HCT116 (cell line): ENCODE data around the gene TLL2.

Experiments
- ATF3 ChIP-seq: IDR thresholded peaks from 2 replicates; pipeline ENCODE4 v1.6.1; 2012
- CTCF ChIP-seq, 3 experiments: fragments of 200-600 bp in 1 of 3; sonication (generic) in 1 of 3; IDR thresholded peaks in 2 of 3; conservative IDR thresholded peaks in 1 of 3; 2 replicates each; pipeline ENCODE4 v1.5.1; 2012 to 2017; ENCODE audit warnings: low read depth in 2 of 3, low read length in 2 of 3, antibody characterized with exemption in 1 of 3, borderline replicate concordance in 1 of 3, control low read depth in 1 of 3, mild to moderate bottlenecking in 1 of 3, mixed read lengths in 1 of 3, mixed run types in 1 of 3, moderate library complexity in 1 of 3; ENCODE audit not compliant: insufficient read depth in 1 of 3
- EGR1 ChIP-seq: IDR thresholded peaks from 2 replicates; pipeline ENCODE4 v1.6.1; 2012; ENCODE audit warnings: low read depth
- EZH2 ChIP-seq: fragments of 200-600 bp; sonication (generic); IDR thresholded peaks from 2 replicates; pipeline ENCODE4 v1.6.1; 2017; ENCODE audit warnings: antibody characterized with exemption, mixed run types
- EZH2phosphoT487 ChIP-seq: fragments of 200-600 bp; IDR thresholded peaks from 2 replicates; pipeline ENCODE4 v1.6.1; 2018; ENCODE audit warnings: antibody characterized with exemption, borderline replicate concordance
- FOSL1 ChIP-seq: IDR thresholded peaks from 2 replicates; pipeline ENCODE4 v1.6.1; 2012; ENCODE audit warnings: low read depth
- JUND ChIP-seq: IDR thresholded peaks from 2 replicates; pipeline ENCODE4 v1.6.1; 2012
- MAX ChIP-seq: IDR thresholded peaks from 2 replicates; pipeline ENCODE4 v1.6.1; 2012
- POLR2A ChIP-seq: IDR thresholded peaks from 2 replicates; pipeline ENCODE4 v1.7.0; 2011; ENCODE audit warnings: borderline replicate concordance; ENCODE audit not compliant: insufficient read depth, insufficient read length; ENCODE audit errors: extremely low read depth
- RAD21 ChIP-seq: IDR thresholded peaks from 2 replicates; pipeline ENCODE4 v1.6.1; 2012; ENCODE audit warnings: low read depth, mild to moderate bottlenecking
- REST ChIP-seq: IDR thresholded peaks from 2 replicates; pipeline ENCODE4 v1.6.1; 2012; ENCODE audit warnings: low read depth
- SIN3A ChIP-seq: IDR thresholded peaks from 2 replicates; pipeline ENCODE4 v1.6.1; 2012; ENCODE audit warnings: low read depth
- ZBTB33 ChIP-seq: IDR thresholded peaks from 2 replicates; pipeline ENCODE4 v1.6.1; 2011; ENCODE audit warnings: mild to moderate bottlenecking, low read length, moderate library complexity; ENCODE audit not compliant: insufficient replicate concordance; ENCODE audit errors: extremely low read depth

- TF ChIP-seq CTCF (IDR thresholded peaks at IDR 0.05 in 2 of 3, conservative IDR thresholded peaks at IDR 0.05 in 1 of 3; ENCODE audit: borderline replicate concordance in 1 of 3, insufficient read depth in 1 of 3, low read depth in 2 of 3, low read length in 2 of 3), result no peak
- TF ChIP-seq EZH2, result no peak
- no peak for TF ChIP-seq MAX
- no peak for TF ChIP-seq POLR2A
- TF ChIP-seq ZBTB33, result no peak
- TF ChIP-seq RAD21, result no peak
- no peak for TF ChIP-seq SIN3A
- no peak for TF ChIP-seq ATF3
- TF ChIP-seq REST, result no peak
- no peak for TF ChIP-seq EZH2phosphoT487
- TF ChIP-seq EGR1, result no peak
- no peak for TF ChIP-seq JUND
- no peak for TF ChIP-seq FOSL1
Measured at GRCh38 chr10:96400465-96400864, 113.3 kb downstream of the TLL2 start.
